NCI-H226 (cell line): ENCODE results near the gene PPFIBP2.

Experiments
- DNase-seq: peaks from one replicate; pipeline ENCODE4 v3.0.0-alpha.2; 2015

Gene PPFIBP2

DNA sequence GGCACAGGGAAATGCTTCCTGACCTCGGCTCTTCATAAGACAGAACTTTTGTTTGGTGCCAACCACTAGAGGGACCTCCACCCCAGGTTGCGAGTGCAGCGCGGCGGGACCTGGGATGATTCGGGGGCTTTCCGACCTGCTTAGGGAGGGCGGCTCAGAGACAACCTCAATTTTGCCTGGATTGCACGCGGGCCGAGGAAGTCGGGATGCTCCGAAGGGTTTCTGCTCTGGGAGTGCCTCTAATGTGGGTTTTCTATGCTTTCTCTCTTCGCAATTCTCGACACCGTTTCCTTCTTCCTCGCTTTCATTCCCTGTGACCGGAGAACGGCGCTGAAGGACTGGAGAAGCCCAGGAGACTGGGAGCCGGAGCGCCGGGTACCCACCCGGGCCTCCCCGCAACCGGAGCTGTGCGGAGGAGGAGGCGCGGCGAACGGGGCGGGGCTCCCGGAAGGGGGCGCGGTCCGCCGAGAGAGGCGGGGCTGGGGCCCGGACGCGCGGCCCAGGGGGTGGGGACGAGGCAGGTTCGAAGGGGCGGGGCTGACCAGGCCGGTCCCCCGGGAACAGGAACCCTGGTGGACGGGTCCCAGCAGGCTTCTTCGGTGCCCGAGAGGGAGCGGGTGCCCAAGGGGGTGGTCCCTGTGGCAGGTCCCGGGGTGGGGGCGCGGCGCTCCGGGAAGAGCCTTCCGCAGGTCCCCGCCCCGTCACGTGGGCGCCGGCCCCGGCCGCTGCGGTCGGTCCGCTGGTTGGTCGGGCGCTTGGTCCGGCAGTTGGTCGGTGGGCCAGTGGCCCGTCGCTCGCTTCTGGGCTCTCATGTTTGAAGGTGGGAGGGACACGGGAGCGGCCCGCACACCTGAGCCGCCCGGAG is at the start of gene PPFIBP2:
Gene PPFIBP2 (plus strand): TSS at position 766 of the 865 bp plus-strand sequence. CDS start 35,477 bp downstream, outside the sequence.
- peak; percentile 63 for DNase-seq

DNA sequence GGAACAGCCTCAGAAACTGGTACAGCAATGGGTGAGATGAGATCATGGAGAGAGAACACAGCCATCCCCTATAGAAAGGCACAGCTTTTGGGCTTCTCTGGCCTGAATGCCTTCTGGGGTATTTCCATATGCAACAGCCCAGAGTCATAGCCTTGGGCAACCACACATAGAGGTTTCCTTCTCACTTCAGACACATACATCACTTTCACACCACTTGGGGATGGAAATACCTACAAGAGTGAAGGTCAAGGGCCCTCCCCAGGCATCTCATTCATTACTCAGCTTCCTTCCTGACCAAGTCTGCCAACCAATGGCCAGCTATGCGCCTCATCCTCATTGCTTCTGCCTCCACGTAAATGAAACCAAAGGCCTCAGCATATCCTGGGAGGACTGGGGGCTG is 46.1 kb upstream of the PPFIBP2 start:
- DNase-seq: peak; percentile 95

DNA sequence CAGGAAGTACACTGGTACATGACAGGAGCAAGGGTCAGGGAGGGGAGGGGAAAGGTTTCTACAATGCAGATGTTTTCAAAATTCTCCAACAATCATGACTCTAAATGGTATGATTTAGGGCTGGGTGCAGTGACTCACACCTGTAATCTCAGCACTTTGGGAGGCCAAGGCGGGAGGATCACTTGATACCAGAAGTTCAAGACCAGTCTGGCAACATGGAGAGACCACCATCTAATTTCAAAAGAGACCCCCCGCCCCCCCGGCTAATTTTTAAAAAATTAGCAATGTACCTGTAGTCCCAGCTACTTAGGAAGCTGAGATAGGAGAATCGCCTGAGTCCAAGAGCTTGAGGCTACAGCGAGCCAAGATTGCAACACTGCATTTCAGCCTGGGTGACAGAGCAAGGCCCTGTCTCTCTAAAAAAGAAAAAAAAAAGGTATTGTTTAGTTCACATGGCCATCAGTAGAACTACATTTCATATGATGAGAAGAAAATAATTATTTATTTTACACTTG is 44.4 kb upstream of the PPFIBP2 start:
- no peak for DNase-seq

DNA sequence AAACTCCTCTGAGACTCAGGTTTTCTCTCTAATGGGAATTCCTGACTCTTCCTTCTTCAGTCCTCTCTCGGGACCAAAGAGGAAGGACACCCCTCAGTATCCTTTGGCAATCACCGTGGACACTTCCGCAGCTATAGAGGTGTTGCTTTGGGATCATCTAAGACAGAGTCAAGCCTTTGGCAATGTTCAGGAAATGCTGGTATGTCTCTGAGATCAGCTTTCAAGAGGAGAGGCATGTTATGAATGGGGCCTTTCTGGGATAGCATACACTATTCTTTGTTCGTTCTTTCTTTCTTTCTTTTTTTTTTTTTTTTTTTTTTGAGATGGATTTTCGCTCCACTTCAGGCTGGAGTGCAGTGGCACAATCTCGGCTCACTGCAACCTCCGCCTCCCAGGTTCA is 42.7 kb upstream of the PPFIBP2 start:
- DNase-seq: no peak

DNA sequence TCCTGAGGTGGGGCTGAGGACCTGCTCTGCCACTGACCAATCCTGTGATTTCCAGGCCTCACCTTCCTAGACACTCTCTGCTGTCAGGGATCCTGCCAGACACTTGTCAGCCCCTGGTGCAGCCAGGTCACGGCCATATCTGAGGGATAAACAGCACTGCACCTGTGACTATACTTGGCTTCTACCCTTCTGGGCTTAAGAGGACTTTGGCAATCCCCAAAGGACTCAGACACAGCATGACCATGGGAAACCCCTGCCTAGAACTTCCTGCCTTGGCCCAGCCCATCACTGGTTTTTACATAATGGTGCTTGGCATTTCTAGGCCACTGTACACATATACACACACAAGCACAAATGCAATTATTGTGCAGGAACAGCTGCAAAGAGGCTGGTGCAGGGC is 40.1 kb upstream of the PPFIBP2 start:
- DNase-seq: no peak

DNA sequence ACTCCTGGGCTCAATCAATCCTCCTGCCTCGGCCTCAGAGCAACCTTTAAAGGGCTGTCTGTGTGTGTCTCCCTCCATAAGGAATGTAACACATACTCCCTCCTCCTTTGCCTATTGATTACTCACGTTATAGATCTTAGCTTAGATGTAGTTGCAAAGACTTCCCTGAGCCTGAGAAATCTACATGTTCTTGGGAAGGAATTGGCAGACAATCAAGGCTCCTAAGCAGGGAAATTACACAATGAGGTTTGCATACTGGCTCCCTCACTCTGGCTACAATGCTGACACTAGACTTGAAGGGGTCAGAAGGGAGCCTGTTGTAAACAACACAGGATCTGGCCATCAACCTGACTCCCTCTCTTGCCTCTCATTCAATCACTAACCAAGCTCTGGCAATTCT is 33.7 kb upstream of the PPFIBP2 start:
- peak; percentile 53 for DNase-seq

DNA sequence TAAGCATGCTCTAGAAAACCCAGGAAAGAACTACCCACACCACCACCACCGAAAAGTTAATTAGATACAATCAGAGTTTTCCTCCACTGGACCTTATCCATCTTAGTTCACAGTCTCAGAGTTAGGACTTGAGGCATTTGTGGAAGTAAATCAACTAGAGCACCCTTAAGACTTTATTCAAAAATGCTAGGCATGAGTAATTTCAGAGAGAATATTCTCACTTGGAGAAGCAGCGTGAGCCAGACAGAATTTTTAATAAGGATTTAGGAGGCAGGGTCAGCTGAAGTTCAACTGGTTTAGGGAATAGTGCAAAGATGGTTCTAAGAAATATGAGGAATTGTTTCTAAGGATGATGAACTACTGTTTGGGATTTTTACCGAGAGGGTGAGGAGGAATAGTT is 29.7 kb upstream of the PPFIBP2 start:
- DNase-seq: peak; percentile 63

DNA sequence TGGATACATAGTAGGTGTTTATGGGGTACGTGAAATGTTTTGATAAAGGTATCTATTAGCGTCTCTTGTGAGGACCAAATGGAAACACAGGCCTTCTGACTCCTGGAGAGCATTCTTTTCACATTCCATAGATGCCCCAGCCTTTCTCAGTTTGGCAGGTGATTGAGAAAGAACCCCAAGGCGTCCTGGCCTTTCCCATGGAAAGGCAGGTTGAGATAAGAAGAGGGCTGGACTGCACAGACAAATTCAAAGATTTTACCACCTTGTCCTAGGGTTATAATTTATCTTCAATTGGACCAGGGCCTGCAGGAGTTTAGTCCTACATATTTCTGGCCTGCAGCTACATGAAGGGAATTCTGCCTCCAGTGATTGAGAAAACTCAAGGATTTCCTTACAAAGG is 29.2 kb upstream of the PPFIBP2 start:
- DNase-seq: peak; percentile 95

DNA sequence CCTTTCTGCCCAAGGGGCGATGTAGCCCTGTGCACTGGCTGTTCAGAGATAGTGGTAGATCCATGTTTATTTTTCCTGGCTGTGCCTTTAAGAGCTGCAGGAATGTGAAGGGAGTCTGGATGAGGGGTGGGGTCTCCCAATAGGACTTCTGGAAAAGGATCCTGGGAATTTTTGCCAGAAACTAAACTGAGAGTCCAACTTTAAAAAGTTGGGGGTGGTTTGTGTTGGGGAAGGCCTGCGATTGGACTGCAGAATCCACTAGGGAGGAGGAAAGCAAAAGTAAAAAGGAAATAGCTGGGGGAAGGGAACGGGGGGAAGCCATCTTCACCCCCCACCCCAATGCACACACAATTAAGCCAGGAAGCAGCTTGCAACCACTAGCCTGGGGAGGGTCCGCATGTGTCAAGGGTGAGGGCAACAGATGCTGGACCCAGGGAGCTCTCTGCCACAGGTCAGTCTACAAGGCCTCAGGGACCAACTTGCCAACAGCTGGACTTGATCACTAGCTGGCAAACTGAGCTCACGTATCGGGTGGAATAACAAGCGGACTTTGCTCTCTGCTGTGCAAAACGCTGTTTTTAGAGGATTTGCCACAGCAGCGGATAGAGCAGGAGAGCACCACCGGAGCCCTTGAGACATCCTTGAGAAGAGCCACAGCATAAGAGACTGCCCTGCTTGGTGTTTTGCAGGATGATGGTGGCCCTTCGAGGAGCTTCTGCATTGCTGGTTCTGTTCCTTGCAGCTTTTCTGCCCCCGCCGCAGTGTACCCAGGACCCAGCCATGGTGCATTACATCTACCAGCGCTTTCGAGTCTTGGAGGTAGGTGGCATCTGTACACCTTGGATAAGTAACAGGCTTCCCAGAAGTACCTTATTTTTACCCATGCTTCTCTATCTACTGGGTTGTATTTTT is 28.4 kb upstream of the PPFIBP2 start, which contains the start of gene OLFML1:
Gene OLFML1 (plus strand): TSS at position 321 of the 912 bp plus-strand sequence. CDS start 370 bp downstream, at position 691.
- DNase-seq: peak; percentile 84

DNA sequence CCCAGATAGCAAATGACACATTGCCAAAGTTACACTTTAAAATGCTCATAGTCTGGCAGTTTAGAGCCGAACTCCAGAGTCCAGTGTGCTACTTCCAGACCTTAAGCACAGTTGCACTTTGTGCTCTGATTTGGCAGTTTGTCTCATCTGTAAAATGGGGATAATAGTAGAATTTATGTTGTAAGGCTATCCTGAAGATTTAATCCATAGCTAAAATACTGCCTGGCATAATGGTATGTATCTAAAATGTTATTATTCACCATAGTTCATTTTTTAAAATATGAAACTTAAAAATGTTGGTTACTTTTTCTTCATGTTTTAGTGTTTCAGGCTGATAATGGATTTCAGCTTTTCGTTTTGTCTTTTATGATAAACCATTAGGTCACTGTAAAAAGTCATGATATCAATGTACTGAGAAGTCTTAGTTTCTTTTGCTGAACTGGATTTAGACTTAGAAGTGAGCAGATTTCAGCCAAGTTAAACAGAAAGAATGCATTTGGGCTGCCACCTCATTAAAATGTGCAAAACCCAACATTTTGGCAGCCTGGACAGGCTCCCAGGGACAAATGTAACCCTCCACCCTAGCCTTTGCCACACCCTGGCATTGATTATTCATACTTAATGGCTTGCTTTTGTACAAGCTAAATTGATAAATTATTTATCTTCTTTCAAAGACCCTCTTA is 27.6 kb upstream of the PPFIBP2 start:
- DNase-seq: no peak

DNA sequence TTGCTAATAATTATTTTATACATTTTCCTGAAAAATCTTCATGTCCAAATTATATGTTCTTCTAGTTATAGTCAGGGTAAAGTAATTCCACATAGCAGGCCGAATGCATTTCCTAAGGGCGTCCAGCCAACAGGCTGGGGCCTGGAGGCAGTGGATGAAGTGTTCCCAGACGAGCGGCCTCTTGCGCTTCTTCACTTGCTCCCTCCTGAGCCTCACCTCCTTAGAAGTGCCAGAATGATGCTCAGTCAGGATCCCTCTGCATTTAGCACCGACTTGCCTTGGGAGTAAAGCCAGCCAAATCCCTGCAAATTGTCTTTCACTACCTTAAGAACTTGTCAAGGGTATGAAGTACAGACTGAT is 27.0 kb upstream of the PPFIBP2 start:
- peak; percentile 18 for DNase-seq

DNA sequence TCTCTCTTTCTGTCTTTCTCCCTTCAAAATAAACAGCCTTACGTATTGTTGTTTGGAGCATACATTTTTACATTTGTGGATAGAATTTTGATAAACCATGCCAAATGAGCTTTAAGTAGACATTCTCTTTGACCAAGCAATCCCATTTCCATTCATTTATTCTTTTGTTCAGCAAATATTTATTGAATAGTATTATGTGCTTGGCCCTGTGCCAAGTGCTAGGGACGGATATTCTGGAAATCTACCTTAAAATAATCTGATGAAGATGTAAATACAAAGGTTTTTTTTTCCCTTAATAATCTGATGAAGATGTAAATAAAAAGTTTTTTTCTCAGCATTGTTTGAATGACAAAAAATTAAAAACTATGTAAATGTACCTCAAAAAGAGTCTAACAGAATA is 26.4 kb upstream of the PPFIBP2 start:
- DNase-seq: no peak

DNA sequence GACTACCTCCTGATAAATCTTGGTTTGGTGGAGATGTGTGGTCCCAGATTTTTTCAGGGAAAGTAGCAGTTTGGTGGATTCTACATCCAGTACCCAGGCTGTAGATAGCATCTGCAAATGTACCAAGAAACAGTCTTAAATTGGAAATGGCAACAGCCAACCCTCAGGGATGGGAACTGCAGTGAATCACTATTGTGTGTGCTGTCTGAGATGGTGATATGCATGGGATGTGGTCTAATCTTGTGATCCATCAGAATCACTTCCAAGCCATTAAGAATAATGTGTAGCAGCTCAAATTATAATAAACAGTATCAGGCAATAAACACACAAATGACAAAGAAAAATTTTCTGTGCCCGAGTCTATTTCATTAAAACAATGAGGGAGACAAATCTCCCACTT is 25.1 kb upstream of the PPFIBP2 start:
- no peak for DNase-seq

DNA sequence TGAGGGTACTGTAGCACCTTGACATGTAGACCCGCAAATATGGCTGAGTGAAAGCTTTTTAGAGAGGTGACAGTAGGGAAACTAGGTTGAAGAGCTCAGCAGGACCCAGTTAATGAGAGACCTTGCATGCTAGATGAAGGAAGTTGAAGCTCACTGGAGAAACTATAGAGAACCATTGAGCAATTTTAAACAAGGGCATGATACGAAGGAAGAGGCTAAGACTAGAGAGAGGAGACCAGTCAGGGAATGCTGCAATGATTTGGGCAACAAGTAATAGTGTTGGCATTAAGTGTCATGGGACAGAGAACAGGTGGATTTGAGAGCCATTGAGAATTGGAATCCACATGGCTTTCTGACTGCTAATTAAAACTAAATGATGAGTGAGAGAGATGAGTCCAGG is 24.4 kb upstream of the PPFIBP2 start:
- no peak for DNase-seq

DNA sequence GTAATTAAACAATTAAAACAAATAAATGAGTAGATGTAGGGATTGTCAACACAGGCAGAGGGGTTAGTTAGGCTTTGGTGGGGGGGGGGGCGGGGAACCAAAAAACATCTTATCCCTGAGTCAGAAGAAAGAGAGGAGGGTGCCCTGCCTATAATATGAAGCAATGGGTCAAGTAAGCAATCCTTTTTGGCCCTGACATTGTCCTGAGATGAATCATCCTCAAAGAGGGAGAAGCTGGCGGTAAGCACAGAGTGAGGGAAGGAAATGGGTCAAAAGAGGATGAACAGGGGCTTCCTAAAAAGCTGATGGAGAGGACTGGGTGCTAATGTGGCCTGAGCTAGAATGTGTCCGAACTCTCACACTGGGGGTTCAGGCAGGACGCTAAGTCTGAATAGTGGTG is 23.7 kb upstream of the PPFIBP2 start:
- peak; percentile 85 for DNase-seq

DNA sequence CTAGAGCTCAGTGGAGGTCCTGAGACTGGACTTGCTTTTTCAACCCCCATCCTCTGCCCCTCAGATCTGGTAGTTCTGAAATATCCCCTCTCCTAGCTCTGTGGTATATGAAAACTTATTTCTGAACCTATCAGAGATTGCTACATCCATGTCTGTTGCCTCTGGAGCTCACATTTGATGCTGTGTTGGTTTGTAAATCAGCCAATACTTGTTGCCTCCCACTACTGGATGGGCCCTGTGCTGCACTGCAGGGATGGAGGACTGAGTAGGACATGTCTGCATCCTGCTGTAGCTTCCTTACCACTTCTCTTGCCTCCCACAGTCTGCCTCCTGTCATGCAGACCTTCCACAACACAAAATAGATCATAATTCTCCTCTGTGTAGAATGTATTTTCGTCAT is 23.3 kb upstream of the PPFIBP2 start:
- peak; percentile 48 for DNase-seq

DNA sequence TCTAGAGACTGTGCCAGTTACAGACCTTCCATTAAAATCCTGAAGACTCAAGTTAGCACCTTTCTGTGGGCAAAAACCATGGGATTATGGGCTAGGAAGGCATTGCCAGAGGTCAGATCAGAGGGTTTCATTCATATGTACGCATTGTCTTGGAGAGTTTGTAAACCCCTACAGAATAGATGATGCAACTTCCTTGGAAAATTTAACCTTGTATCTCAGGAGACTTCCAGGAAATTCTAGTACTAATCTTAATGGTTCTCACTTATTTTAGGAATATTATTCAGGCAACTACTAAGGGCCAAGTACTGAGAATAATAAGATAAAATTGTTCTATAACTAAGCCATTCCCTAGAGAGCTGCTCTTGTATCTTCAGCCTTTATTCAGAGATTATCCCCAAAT is 21.5 kb upstream of the PPFIBP2 start:
- no peak for DNase-seq

DNA sequence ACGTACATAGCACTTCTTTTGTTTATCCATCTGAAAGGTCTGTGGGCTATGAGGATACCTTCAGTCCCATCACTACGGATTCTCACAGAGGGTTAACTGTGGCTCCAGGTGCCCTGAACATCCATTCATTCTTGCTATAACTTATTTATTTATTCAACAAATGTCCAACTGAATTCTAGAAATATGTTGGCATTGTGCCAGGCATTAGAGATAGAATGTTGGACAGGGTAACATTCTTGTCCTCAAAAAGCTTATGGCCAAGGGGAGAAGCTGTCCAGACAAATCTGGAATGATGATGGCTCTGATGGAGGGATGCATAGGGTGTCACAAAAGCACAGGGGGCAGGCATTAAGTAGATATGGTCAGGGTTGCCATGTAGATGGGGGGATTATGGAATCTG is 20.1 kb upstream of the PPFIBP2 start:
- no peak for DNase-seq

DNA sequence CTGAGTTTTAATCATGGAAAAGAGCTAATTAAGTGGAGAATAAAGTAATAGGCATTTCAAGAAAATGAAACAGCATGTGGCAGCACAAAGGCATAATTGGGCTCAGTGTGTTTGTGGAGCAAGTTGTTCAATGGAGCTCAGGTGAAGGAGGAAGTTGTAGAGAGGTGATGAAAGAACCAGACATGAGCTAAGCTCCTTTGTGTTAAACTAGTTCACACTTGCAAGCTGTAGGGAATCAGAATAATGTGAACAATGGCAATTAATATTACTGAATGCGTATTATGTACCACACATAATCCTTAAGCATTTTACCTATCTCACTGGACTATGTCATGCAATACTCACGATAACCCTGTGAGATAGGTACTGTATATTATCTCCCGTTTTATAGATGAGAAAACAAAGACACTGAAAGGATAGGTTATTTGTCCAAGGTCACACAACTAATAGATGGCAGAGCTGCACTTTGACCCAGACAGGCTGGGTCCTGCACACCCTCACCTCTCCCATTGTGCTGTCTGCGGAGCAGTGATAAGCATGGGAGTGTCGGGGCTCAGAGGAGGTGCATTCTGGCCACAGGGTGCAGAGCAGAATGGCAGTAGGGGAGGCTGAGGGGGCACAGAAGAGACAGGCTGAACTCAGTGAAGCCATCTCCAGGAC is 19.6 kb upstream of the PPFIBP2 start:
- DNase-seq: no peak

DNA sequence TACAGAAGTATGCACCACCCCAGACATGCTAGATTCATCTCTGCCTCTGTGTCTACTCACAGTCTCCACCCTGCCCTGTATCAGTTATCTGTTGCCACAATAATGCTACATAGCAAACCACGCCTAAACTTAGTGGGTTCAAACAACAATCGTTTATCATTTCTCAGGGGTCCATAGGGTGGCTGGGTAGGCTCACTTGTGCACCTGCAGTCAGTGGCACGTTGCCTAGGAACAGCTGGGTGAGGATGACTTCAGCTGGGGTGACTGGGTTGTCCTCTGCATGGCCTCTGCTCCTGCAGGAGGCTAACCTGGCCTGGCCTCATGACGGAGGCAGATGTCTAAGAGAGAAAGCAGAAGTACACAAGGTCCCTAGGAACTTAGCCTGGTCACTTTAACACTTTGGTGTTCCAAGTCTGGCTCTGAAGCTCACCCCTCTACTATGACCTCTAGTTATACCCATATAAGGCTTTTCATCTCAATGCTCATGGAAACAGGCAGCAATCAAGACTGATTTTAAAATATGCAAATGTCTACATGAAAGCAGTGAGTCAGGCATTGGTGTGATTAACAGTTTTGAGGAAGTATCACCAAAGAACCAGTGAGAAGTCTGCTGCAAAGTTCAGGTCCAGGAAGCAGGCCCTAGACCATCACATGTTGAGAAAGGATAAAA is 17.8 kb upstream of the PPFIBP2 start:
- DNase-seq: no peak

DNA sequence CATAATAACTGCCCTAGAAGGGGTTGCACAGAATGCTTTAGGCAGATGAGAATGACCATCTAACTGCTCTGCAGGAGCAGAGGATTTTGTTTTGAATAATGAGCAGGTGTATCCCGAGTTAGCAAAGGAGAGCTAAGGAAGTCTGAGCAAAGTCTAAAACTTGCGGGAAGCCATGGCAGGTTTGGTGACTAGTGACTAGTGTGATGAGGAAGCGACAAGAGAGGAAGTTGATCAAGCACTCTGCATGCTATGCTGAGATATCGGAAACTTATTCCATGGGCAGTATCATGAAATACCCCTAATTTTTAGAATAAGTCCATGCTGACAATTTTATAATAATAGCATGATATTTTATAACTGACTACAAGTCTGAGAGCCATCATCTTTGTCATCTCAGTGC is 15.6 kb upstream of the PPFIBP2 start:
- DNase-seq: no peak

DNA sequence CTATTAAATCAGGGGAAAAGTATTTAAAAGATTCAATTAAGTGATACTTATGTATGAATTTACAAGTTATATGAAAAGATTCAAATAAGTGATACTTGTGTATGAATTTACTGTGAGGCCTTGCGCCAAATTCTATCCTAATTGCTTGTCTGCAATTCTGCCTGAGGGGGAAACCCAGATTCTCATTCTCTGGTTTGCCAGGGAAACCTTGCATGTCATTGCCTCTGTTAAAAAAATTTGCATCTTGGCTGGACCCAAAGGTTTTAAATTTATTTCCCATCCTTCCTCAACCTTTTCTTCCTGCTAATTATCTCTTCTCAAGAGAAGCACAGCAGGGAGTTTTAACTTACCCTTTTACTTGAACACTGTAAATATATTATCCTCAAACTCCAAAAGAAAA is 14.7 kb upstream of the PPFIBP2 start:
- no peak for DNase-seq
